OCI-M1 (cell line): Measurements from ENCODE around the gene ULK1.

Experiments used
- DNase-seq: peaks from one replicate; lab custom pipeline; 2025; lab: John Stamatoyannopoulos, UW

The ULK1 gene

DNA sequence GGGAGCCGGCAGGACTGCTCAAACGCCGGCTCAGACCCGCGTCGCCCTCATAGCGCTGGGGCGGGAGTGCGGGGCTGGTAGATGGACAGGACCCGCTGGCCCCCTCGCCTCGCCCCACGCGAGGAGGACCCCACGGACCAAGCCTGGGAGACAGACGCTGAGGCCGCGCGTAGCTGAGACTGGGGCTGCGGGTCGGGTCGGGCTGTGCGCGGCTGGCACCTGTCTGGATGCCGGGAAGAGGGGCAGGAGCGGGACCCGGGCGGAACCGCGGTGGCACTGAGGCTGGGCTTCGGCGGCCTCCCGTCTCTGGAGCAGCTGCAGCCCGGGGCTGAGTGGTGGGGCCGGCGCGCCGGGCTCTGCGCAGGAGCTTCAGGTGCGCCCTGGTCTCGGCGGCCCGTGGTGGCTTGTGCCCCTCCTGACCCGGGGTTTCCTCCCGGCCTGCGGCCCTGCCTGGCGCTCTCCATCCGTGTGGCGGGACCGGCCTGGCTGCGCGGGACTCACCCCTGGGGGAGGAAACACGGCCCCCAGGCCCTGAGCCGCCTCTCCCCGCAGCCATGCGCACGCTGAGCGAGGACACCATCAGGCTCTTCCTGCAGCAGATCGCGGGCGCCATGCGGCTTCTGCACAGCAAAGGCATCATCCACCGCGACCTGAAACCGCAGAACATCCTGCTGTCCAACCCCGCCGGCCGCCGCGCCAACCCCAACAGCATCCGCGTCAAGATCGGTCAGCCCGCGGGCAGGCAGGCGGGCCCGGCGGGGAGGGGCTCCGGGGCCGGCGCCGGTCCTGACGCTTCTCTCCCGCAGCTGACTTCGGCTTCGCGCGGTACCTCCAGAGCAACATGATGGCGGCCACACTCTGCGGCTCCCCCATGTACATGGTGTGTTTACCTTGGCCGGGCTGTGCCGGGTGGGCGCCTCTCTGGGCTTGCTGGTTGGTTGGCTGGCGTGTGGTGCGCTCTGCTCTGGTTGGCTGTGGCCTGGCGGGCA is 14.0 kb downstream of the ULK1 start:
- no peak for DNase-seq

- DNase-seq, result no peak
These were observed 14.8 kb downstream of the ULK1 start for GRCh38 chr12:131909081-131909751.

GRCh38 chr12:131909752-131910219 is 15.4 kb downstream of the ULK1 start:
- no peak for DNase-seq

DNA sequence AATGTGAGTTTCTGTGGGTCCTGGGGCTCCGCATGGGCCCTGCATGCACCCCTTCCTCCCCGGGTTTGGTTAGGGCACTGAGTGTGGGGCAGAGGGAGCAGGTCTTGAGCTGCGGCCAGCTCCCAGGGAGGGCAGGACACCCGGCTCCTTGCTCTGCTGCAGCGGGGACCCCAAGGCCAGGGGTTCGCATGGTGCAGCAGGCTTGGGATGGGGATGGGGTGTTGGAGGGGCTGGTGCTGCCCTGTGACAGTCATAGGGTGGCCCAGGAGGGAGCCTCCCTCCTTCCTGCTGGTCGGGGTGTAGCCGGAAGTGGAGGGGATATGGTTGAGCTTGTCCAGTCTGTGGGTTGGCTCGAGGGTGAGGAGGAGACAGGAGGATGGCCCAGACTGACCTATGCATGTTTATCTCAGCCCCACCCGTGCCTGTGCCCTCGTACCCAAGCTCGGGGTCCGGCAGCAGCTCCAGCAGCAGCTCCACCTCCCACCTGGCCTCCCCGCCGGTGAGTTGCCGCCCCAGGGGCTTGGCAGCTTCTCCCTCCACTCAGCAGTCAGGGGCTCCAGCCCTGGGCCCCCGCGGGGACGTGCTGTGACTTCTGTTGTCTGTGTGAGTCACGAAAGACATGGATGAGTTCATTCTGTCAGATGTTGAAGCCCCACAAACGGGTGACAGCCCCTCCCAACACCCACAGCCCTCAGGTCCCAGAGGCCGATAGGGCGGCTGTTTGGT is 16.0 kb downstream of the ULK1 start:
- no peak for DNase-seq

DNA sequence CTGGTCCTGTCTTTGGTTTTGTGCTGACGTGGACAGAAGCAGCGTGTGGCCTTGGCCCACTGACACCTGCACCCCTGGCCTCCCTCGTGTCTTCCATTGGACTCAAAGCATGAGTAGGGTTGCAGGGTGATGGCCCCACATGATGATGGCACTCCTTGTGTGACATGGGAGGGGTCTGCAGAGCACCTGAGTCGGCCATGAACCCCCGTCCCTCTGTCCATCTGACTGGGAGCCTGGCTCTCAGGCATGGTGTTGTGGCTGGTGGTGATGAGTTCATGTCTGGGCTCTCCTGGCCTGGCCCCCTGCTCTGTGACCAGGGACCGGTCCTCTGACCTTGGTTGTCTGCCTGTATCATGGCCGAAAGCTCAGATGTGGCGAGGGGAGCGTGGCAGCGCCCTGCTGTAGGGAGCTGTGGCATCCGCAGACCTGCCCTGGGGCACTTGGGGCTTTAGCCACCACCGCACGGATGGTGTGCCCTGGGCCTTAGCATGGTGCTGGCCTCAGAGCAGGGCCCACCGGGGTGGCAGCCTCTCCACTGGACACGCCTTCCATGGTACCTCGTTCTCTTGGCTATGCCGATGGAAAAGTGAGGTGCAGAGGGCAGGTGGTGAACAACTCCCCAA is 16.7 kb downstream of the ULK1 start:
- no peak for DNase-seq

GRCh38 chr12:131911851-131912477 is 17.5 kb downstream of the ULK1 start:
- no peak for DNase-seq

GRCh38 chr12:131912518-131913274 is 18.3 kb downstream of the ULK1 start:
- DNase-seq, result peak; percentile 12

GRCh38 chr12:131913666-131914065 is 19.2 kb downstream of the ULK1 start:
- no peak for DNase-seq

GRCh38 chr12:131914179-131914702 is 19.8 kb downstream of the ULK1 start:
- no peak for DNase-seq

DNA sequence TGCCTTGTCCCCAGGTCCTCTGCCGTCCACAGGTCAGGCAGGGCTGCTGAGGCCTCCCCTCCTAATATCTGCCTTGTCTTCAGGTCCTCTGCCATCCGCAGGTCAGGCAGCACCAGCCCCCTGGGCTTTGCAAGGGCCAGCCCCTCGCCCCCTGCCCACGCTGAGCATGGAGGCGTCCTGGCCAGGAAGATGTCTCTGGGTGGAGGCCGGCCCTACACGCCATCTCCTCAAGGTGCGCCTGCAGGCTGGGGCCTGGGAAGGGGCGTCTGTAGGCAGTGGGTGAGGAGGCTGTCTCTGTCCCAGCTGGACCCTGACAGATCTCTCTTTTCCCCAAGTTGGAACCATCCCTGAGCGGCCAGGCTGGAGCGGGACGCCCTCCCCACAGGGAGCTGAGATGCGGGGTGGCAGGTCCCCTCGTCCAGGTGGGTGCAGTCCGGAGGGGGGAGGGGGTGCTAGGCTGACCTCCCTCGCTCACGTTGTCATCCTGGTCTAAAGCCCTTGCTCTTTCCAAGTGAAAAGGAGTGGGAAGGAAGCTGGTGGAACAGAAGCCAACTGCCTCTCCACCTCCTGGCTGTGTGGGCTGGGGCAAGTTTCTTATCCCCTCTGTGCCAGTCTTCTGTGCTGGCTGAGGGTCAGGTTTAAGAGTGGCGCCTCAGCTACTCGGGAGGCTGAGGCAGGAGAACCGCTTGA is 20.7 kb downstream of the ULK1 start:
- DNase-seq, result no peak

GRCh38 chr12:131915823-131916222 is 21.4 kb downstream of the ULK1 start:
- DNase-seq, result no peak

GRCh38 chr12:131916306-131917138 is 22.1 kb downstream of the ULK1 start:
- no peak for DNase-seq

DNA sequence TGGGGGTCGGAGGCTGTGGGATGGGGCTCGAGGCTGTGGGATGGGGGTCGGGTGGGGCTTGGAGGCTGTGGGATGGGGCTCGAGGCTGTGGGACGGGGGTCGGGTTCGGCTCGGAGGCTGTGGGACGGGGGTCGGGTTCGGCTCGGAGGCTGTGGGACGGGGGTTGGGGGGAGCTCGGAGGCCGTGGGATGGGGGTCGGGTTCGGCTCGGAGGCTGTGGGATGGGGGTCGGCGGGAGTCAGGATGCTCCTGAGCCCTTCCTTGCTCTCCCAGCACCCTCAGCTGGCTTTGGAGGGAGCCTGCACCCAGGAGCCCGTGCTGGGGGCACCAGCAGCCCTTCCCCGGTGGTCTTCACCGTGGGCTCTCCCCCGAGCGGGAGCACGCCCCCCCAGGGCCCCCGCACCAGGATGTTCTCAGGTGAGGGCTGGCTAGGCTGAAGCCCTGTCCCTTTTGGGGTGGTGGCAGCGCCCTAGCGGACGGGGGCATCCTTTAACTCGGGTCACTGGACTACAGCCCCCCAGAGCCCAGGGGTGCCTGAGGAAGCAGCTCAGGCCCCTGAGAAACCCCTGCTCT is 22.8 kb downstream of the ULK1 start:
- DNase-seq, result no peak

DNA sequence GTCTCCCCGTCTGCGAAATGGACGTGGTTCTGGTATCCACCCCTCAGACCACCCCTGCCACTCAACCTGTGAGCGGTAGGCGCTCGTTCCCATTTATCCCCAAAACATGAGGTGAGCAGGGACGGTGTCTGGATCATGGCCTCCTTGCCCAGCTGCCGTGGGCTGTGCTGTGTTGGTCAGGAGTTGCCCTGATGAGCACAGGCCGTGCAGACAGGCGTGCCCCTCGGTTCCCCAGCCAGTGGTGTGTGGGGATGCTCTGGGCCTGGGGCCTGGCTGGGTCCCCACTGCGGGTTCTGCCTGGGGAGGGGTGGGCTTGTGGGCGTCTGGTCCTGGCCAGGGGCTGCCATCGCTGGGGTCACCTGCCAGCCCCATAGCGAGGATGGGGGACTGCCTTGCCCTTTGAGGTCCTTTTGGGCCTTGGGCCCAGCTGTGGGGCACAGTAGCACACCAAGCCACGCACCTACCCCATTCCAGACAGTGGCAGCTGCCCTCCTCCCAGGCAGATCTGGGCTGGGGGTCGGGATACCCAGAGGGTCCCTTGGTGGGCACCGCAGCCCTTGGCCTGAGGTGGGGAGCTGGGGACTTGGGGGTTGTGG is 23.4 kb downstream of the ULK1 start:
- no peak for DNase-seq

- no peak for DNase-seq
These were observed 24.1 kb downstream of the ULK1 start for GRCh38 chr12:131918311-131919050.

GRCh38 chr12:131919051-131919347 is 24.6 kb downstream of the ULK1 start:
- no peak for DNase-seq

DNA sequence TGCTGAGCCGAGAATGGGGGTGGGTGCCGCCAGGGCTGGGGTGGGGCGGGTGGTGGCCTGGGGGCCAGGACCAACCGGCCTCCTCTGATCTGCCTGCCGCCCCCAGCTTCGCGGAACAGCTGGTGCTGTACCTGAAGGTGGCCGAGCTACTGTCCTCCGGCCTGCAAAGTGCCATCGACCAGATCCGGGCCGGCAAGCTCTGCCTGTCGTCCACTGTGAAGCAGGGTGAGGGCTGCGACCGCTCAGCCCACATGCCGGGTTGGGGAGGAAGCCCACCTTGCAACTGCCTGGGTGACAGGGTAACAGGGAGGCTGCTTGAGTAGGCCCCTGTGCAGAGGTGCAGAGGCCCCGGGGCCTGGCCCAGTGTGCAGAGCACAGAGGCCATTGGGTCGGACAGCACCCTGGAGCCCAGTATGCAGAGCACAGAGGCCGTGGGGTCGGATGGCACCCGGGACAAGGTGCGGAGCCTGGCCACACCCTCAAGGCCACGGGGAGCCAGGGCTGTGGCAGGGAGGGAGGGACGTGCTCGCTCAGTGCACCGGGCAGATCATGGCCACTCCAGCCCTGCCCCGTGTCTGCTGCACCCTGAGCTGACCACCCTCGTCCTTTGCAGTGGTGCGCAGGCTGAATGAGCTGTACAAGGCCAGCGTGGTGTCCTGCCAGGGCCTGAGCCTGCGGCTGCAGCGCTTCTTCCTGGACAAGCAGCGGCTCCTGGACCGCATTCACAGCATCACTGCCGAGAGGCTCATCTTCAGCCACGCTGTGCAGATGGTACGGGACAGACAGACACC is 25.1 kb downstream of the ULK1 start:
- DNase-seq, result no peak
